Kidney (tissue), 14 donors: ENCODE measurements around the gene SLC18A3. TPM values are rescaled to one million over a fixed set of nuclear protein-coding genes. Genes with fewer than 3 reads are reported as not detected.
A peak's percentile ranks its signal among the peaks of the same experiment; 100 is the strongest.

Experiments used
- DNase-seq, 5 donors: peaks; one replicate each; pipeline ENCODE4 v3.0.0-alpha.2; 2013 to 2020
- FAIRE-seq: peaks from 2 replicates; lab custom pipeline; 2012; peaks lifted over from hg19 to GRCh38; lab: Jason Lieb, UNC
- H3K27ac ChIP-seq, 2 donors: one replicate each; pipeline ENCODE4 v1.7.0; 2013; ENCODE audit warnings: low read depth in 2 of 2, low read length in 2 of 2, inconsistent platforms in 1 of 2
- H3K27me3 ChIP-seq: one replicate; pipeline ENCODE4 v1.7.1; 2013; ENCODE audit warnings: low read length, inconsistent platforms; ENCODE audit not compliant: control insufficient read depth, insufficient read depth
- H3K36me3 ChIP-seq, 3 donors: one replicate each; pipeline versions ENCODE4 v1.7.0 to v1.7.1; 2013; ENCODE audit warnings: low read length in 3 of 3, control low read depth in 1 of 3, inconsistent platforms in 1 of 3; ENCODE audit not compliant: insufficient read depth in 3 of 3, control insufficient read depth in 2 of 3
- H3K4me1 ChIP-seq, 3 donors: one replicate each; pipeline versions ENCODE4 v1.7.0 to v1.7.1; 2013; ENCODE audit warnings: low read length in 3 of 3, inconsistent platforms in 1 of 3, low read depth in 1 of 3; ENCODE audit not compliant: control insufficient read depth in 2 of 3, insufficient read depth in 2 of 3
- H3K4me3 ChIP-seq, 3 donors: one replicate each; pipeline versions ENCODE4 v1.7.0 to v1.8.1; 2013; ENCODE audit warnings: low read length in 3 of 3, control low read depth in 1 of 3, inconsistent platforms in 1 of 3
- H3K9ac ChIP-seq, 3 donors: one replicate each; pipeline versions ENCODE4 v1.7.0 to v1.7.1; 2013; ENCODE audit warnings: low read length in 3 of 3, control low read depth in 1 of 3, inconsistent platforms in 1 of 3
- H3K9me3 ChIP-seq, 3 donors: one replicate each; pipeline versions ENCODE4 v1.7.0 to v1.7.1; 2013; ENCODE audit warnings: low read length in 3 of 3, control low read depth in 1 of 3, inconsistent platforms in 1 of 3; ENCODE audit not compliant: control insufficient read depth in 2 of 3, insufficient read depth in 1 of 3
- intact Hi-C: fragments of 100-400 bp; cut with DNase I; formaldehyde crosslinking; loops from one replicate; pipeline ENCODE4 v1.11.1; 2022
- polyA plus RNA-seq: library from polyadenylated mRNA; stranded (reverse); fragments of 350-450 nt; fragmentation: Illumina TruSeq; extraction: RNeasy Lipid Tissue Mini Kit (QIAGEN cat#74804); gene quantifications from one replicate; pipeline ENCODE4 v1.2.3, GENCODE V29; 2014; ENCODE audit warnings: low read depth, low replicate concordance; ENCODE audit not compliant: insufficient read depth
- total RNA-seq: library from RNA; stranded (reverse); fragmentation: NEBNext Ultra II Directional; extraction: Animal tissue kit (Norgen Biotek cat#: 25700); gene quantifications from one replicate; pipeline ENCODE4 v1.2.1, GENCODE V29; 2021
- TF ChIP-seq, protein P1 (sequence below): IDR thresholded peaks from 3 replicates; pipeline ENCODE4 v1.5.1; 2012; ENCODE audit warnings: mild to moderate bottlenecking, moderate library complexity, borderline replicate concordance; ENCODE audit not compliant: insufficient read depth; ENCODE audit errors: extremely low read depth
- donor health status: control.
- donor health status: control.
- donor health status: control.
- donor health status: control.
- donor health status: control.
- donor health status: DM: yes; HTN: yes; CAD: no.
- donor health status: Normal renal cell carcinoma (clear cell type).

The SLC18A3 gene
- total and polyA plus RNA-seq, 2 donors from 2014 or later = not detected

DNA sequence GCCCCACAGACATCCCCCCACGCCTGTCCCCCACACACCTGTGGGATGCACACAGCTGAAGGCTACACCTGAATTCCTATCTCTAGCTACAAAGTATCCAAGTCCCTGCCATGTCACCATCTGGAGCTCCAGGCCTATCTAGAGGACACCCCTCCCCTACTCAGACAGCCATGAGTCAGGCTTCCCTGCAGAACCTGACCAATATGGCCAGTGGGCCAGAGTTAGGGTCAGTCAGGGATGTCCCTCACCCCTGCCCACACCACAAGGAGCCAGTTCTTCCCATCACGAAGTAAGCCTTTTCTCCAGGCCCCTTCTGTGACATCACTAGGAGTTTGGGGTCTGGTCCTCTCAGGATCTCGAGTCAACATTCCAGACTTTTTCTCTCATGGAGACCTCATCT, 10.6 kb upstream of the SLC18A3 start:
- no peak overlapping the region for H3K9ac ChIP-seq
- FAIRE-seq = no peak
- intact Hi-C loops = no loop called here
- peak in 1 of 5 donors; percentile 5 for DNase-seq
- TF ChIP-seq, protein P1, sequence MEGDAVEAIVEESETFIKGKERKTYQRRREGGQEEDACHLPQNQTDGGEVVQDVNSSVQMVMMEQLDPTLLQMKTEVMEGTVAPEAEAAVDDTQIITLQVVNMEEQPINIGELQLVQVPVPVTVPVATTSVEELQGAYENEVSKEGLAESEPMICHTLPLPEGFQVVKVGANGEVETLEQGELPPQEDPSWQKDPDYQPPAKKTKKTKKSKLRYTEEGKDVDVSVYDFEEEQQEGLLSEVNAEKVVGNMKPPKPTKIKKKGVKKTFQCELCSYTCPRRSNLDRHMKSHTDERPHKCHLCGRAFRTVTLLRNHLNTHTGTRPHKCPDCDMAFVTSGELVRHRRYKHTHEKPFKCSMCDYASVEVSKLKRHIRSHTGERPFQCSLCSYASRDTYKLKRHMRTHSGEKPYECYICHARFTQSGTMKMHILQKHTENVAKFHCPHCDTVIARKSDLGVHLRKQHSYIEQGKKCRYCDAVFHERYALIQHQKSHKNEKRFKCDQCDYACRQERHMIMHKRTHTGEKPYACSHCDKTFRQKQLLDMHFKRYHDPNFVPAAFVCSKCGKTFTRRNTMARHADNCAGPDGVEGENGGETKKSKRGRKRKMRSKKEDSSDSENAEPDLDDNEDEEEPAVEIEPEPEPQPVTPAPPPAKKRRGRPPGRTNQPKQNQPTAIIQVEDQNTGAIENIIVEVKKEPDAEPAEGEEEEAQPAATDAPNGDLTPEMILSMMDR = no peak
- H3K4me3 ChIP-seq = no peak overlapping the region
- no peak overlapping the region for H3K27ac ChIP-seq
- no peaks in the 10 kb centered on the region for H3K27me3 ChIP-seq
- no peaks in the 10 kb centered on the region for H3K4me1 ChIP-seq
- H3K9me3 ChIP-seq = no peaks in the 10 kb centered on the region
- no peaks in the 10 kb centered on the region for H3K36me3 ChIP-seq

DNA sequence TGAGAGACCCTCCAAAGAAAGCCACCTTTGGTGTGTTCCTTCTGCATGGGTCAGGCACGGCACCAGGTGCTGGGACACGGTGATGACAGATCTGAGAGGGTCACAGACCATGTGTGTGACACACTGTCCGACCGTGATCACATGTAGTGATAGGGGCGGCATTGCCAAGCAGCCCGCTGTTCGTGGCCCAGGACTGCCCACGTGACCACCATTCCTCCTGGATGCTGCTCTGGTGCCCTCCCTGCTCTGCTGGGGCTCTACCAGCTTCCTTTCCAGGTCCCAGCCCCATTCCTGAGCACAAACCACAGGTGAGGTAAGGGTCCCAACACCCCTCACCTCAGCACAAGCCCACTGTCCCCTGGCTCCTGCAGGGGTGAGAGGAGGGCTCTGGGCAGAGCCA, 10.1 kb upstream of the SLC18A3 start:
- DNase-seq (no peak), FAIRE-seq (no peak)
- Histone ChIP-seq H3K4me3 (no peak overlapping the region), H3K9me3 (no peaks in the 10 kb centered on the region), H3K9ac (no peak overlapping the region), H3K36me3 (no peaks in the 10 kb centered on the region), H3K27me3 (no peaks in the 10 kb centered on the region), H3K27ac (no peak overlapping the region), H3K4me1 (no peaks in the 10 kb centered on the region)
- TF ChIP-seq, protein P1 = no peak
- intact Hi-C loops = no loop called here

DNA sequence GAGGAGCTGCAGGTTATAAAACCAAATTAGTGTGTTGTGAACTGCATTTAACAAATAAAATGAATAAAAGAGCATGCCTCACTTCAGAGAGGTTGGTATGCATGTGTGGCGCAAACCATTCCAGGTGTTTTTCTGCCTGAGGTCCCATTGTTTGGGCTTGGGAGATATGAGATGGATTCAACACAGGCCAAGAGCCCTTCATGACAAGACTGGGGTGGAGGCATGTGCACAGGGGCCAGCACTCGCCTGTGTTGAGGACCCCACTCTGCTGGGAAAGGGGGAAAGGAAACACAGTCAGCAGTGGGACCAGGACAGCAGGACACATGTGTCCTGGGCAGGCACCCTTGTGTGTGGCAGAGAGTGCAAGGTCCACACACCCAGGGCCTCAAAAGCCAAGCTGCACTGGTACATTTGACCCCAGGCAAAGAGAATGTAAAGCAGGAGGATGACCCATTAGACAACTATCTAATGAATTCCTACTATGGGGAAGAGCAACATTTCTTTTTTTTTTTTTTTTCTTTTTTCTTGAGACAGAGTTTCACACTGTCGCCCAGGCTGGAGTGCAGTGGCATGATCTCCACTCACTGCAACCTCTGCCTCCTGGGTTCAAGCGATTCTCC, 9.2 kb upstream of the SLC18A3 start:
- DNase-seq = peak in 1 of 5 donors; percentile 2
- intact Hi-C loops = no loop called here
- TF ChIP-seq, protein P1 = no peak

DNA sequence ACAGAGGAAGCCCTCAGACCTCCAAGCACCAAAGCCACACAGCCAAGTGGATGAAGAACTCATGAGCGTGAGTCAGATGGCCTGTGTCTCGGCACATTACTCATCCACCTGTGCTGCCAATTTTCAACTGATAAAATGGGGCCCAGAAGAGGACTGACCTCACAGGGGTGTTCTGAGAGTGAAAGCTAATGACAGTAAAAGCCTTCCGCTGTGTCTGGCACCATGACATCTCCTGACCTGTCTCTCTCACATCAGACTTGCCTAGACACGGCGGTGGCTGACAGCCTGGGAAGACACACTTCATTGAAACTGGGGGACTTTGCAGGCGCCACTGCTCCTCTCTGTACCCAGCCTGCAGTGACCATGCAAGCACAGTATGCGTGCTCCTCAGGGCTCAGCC, 8.3 kb upstream of the SLC18A3 start:
- H3K9me3 ChIP-seq = no peaks in the 10 kb centered on the region

More for the DNA sequence above, 9.2 kb upstream of the SLC18A3 start:
- Histone ChIP-seq H3K4me3 (no peak overlapping the region), H3K9ac (no peak overlapping the region), H3K9me3 (no peaks in the 10 kb centered on the region), H3K27ac (no peak overlapping the region), H3K27me3 (no peaks in the 10 kb centered on the region), H3K36me3 (no peaks in the 10 kb centered on the region), H3K4me1 (no peaks in the 10 kb centered on the region)
- FAIRE-seq = no peak

More for the DNA sequence above, 8.3 kb upstream of the SLC18A3 start:
- H3K4me3 ChIP-seq = no peak overlapping the region
- H3K27ac ChIP-seq = no peak overlapping the region
- H3K36me3 ChIP-seq = no peaks in the 10 kb centered on the region
- no peak for FAIRE-seq
- peak in 1 of 5 donors; percentile 4 for DNase-seq
- TF ChIP-seq, protein P1 = no peak
- intact Hi-C loops = no loop called here
- H3K9ac ChIP-seq = no peak overlapping the region
- H3K4me1 ChIP-seq = no peaks in the 10 kb centered on the region
- H3K27me3 ChIP-seq = no peaks in the 10 kb centered on the region
